DOHH2 (cell line): ENCODE data around the gene TCFL5.

ENCODE experiments used
- H3F3A ChIP-seq: fragments of 200-600 bp; sonication (generic), shearing (Covaris generic); 2 replicates; pipeline ENCODE4 v1.6.0; 2016; ENCODE audit warnings: antibody characterized with exemption, mild to moderate bottlenecking; ENCODE audit not compliant: control insufficient read depth, insufficient read depth
- H3K27ac ChIP-seq: fragments of 200-600 bp; sonication (generic); 2 replicates; pipeline ENCODE4 v1.5.1; 2014; ENCODE audit warnings: low read depth, mild to moderate bottlenecking, low read length, moderate library complexity
- H3K27me3 ChIP-seq: fragments of 200-600 bp; sonication (generic); 2 replicates; pipeline ENCODE4 v1.6.1; 2014; ENCODE audit warnings: mild to moderate bottlenecking, low read length, mixed read lengths; ENCODE audit not compliant: control insufficient read depth
- H3K36me3 ChIP-seq: fragments of 200-600 bp; sonication (generic); 2 replicates; pipeline ENCODE4 v1.6.1; 2014; ENCODE audit warnings: mild to moderate bottlenecking, low read length, moderate library complexity, mixed read lengths; ENCODE audit not compliant: control insufficient read depth
- H3K4me1 ChIP-seq: fragments of 200-600 bp; sonication (generic); 2 replicates; pipeline ENCODE4 v1.6.1; 2014; ENCODE audit warnings: mild to moderate bottlenecking, low read length, mixed read lengths; ENCODE audit not compliant: control insufficient read depth
- H3K4me2 ChIP-seq: fragments of 200-600 bp; sonication (generic); 2 replicates; pipeline ENCODE4 v1.6.0; 2014; ENCODE audit warnings: mild to moderate bottlenecking, low read length, moderate library complexity
- H3K4me3 ChIP-seq: fragments of 200-600 bp; sonication (generic); 2 replicates; pipeline ENCODE4 v1.5.1; 2014; ENCODE audit warnings: mild to moderate bottlenecking, low read length, mixed read lengths
- H3K79me2 ChIP-seq: fragments of 200-600 bp; sonication (generic); 2 replicates; pipeline ENCODE4 v1.6.1; 2014; ENCODE audit warnings: mild to moderate bottlenecking, low read length, mixed read lengths; ENCODE audit not compliant: control insufficient read depth
- H3K9me2 ChIP-seq: fragments of 200-600 bp; sonication (generic); replicated peaks from 2 replicates; pipeline ENCODE4 v1.6.1; 2014; ENCODE audit warnings: mild to moderate bottlenecking, low read length, mixed read lengths; ENCODE audit not compliant: control insufficient read depth
- H3K9me3 ChIP-seq: fragments of 200-600 bp; sonication (generic); 2 replicates; pipeline ENCODE4 v1.6.1; 2014; ENCODE audit warnings: antibody characterized with exemption, low read length, mixed read lengths; ENCODE audit not compliant: control insufficient read depth, insufficient read depth
- H4K20me1 ChIP-seq: fragments of 200-600 bp; sonication (generic); 2 replicates; pipeline ENCODE4 v1.6.0; 2014; ENCODE audit warnings: low read depth, mild to moderate bottlenecking, antibody characterized with exemption, low read length, moderate library complexity; ENCODE audit not compliant: control insufficient read depth, insufficient read depth
- CTCF ChIP-seq: fragments of 200-600 bp; sonication (generic); IDR thresholded peaks from one replicate; pipeline ENCODE4 v1.5.1; 2014; ENCODE audit warnings: antibody characterized with exemption, mild to moderate bottlenecking, low read depth, low read length; ENCODE audit not compliant: poor library complexity, severe bottlenecking
- EZH2phosphoT487 ChIP-seq: fragments of 200-600 bp; sonication (generic); IDR thresholded peaks from 2 replicates; pipeline ENCODE4 v1.6.1; 2017; ENCODE audit warnings: borderline replicate concordance, mild to moderate bottlenecking, antibody characterized with exemption, low read length, moderate library complexity, mixed read lengths

TCFL5 gene

GRCh38 chr20:62901891-62902290, 40.3 kb upstream of the TCFL5 start:
- Histone ChIP-seq H3K4me3 (no peak overlapping the region), H3K4me1 (peaks cover 27% of the 10 kb centered on the region), H3K9me3 (no peaks in the 10 kb centered on the region), H3K27ac (no peak overlapping the region; the same call in 1 of the 2 replicates), H3K4me2 (no peak overlapping the region), H3K36me3 (peaks cover 80% of the 10 kb centered on the region), H3K79me2 (peaks cover 17% of the 10 kb centered on the region), H4K20me1 (peaks cover 9% of the 10 kb centered on the region; the same call in 1 of the 2 replicates), H3F3A (peaks cover 25% of the 10 kb centered on the region), H3K27me3 (no peaks in the 10 kb centered on the region), H3K9me2 (no peaks in the 10 kb centered on the region)
- no peak for TF ChIP-seq EZH2phosphoT487
- TF ChIP-seq CTCF, result no peak

- H3K4me2 ChIP-seq, result peak overlapping the region; percentile 58
- peaks cover 9% of the 10 kb centered on the region for H3K79me2 ChIP-seq
- H3F3A ChIP-seq, result peaks cover 25% of the 10 kb centered on the region
- peak overlapping the region; percentile 68 for H3K27ac ChIP-seq
- peaks cover 27% of the 10 kb centered on the region for H3K4me1 ChIP-seq
- H3K9me2 ChIP-seq, result no peaks in the 10 kb centered on the region
- H3K36me3 ChIP-seq, result peaks cover 80% of the 10 kb centered on the region
- H3K27me3 ChIP-seq, result no peaks in the 10 kb centered on the region
- H3K4me3 ChIP-seq, result peak overlapping the region; percentile 41
- TF ChIP-seq EZH2phosphoT487 (no peak), CTCF (no peak)
- peaks cover 4% of the 10 kb centered on the region; the same call in 1 of the 2 replicates for H4K20me1 ChIP-seq
- no peaks in the 10 kb centered on the region for H3K9me3 ChIP-seq
These were observed 39.3 kb upstream of the TCFL5 start for GRCh38 chr20:62900692-62901584.

GRCh38 chr20:62900052-62900691, 38.5 kb upstream of the TCFL5 start:
- Histone ChIP-seq H3K79me2 (peaks cover 9% of the 10 kb centered on the region), H3F3A (peaks cover 25% of the 10 kb centered on the region), H4K20me1 (peaks cover 2% of the 10 kb centered on the region; the same call in 1 of the 2 replicates)

More at GRCh38 chr20:62900052-62900691, 38.5 kb upstream of the TCFL5 start:
- TF ChIP-seq EZH2phosphoT487 (no peak), CTCF (peak; percentile 78)
- no peaks in the 10 kb centered on the region for H3K9me2 ChIP-seq
- peak overlapping the region; percentile 41 for H3K4me3 ChIP-seq
- H3K27me3 ChIP-seq, result no peaks in the 10 kb centered on the region
- peak overlapping the region; percentile 58 for H3K4me2 ChIP-seq
- peak overlapping the region; percentile 68 for H3K27ac ChIP-seq
- H3K9me3 ChIP-seq, result no peaks in the 10 kb centered on the region
- peaks cover 80% of the 10 kb centered on the region for H3K36me3 ChIP-seq
- H3K4me1 ChIP-seq, result peaks cover 27% of the 10 kb centered on the region
